ENCODE results near the gene ESR1.

DNA sequence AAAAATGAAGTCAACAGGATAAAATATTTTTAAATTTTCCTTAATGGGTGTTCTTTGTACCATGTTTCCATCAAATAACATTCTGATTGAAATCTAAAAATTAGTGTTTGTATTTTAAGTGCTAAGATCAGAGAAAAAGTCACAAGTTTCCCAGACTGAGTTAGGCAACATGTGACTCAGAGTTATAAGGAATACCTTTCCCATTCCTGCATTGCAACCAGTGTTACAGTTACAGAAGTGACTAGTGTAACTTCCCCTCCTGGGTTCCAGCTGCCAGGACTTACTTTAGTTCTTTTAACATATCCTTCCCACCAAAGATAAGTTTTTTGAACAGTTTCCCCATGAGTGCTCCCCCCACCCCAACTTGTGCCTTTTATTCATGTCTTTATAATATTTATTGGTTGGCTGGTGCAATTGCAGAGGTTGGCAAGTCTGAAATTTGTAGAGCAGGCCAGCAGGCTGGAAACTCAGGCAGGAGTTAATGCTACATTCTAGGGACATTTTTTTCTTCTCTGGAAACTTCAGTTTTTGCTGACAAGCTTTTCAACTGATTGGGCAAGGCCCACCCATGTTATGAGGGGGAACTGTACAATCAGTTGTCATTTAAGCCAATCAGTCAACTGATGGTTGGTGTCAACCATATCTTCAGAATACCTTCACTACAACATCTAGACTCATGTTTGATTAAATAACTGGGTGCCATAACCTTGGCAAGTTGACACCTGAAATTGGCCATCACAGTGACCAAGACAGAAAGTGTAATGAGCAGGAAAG is 22.9 kb upstream of the ESR1 start:
- TF ChIP-seq, protein P1, sequence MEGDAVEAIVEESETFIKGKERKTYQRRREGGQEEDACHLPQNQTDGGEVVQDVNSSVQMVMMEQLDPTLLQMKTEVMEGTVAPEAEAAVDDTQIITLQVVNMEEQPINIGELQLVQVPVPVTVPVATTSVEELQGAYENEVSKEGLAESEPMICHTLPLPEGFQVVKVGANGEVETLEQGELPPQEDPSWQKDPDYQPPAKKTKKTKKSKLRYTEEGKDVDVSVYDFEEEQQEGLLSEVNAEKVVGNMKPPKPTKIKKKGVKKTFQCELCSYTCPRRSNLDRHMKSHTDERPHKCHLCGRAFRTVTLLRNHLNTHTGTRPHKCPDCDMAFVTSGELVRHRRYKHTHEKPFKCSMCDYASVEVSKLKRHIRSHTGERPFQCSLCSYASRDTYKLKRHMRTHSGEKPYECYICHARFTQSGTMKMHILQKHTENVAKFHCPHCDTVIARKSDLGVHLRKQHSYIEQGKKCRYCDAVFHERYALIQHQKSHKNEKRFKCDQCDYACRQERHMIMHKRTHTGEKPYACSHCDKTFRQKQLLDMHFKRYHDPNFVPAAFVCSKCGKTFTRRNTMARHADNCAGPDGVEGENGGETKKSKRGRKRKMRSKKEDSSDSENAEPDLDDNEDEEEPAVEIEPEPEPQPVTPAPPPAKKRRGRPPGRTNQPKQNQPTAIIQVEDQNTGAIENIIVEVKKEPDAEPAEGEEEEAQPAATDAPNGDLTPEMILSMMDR (IDR thresholded peaks at IDR 0.05): no peak
- TF ChIP-seq POLR2A (IDR thresholded peaks at IDR 0.05): no peak
